ENCODE results near the gene IQGAP2.

The IQGAP2 gene

GRCh38 chr5:76689321-76690036 is 286.4 kb downstream of the IQGAP2 start:
- DNase-seq (ENCODE audit: low spot score): no peak

GRCh38 chr5:76690037-76690679 is 287.1 kb downstream of the IQGAP2 start:
- DNase-seq (ENCODE audit: low spot score): no peak

- no peak for DNase-seq (ENCODE audit: low spot score)
These were observed 287.8 kb downstream of the IQGAP2 start for GRCh38 chr5:76690704-76691466.

GRCh38 chr5:76691467-76692273 is 288.6 kb downstream of the IQGAP2 start:
- no peak for DNase-seq (ENCODE audit: low spot score)

DNA sequence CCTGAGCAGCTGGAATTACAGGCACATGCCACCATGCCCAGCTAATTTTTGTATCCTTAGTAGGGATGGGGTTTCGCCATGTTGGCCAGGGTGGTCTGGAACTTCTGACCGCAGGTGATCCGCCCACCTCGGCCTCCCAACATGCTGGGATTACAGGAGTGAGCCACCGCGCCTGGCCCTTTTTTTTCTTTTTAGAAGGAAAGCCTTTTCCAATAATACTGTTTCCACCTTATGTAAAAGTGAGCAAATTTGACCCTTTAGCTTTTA is 289.1 kb downstream of the IQGAP2 start:
- no peak for DNase-seq (ENCODE audit: low spot score)

DNA sequence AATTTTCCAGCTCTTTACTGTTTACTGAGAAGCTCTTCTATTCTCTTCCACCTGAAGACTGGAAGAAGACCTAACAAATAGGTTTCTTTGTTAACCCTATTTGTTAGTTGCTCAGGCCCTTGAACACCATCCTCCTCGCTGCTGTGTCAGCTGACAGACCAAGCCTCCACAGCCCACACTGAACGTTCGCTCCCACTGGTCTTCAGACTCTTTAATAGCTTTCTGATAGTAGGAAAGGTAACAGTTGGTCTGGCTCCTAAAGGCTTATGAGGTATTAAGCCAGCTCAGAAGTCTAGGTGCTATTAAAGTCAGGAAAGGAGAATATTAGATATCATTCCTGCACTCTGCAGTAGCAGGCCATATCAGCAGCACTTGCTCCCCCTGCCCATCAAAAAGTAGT is 289.6 kb downstream of the IQGAP2 start:
- no peak for DNase-seq (ENCODE audit: low spot score)

DNA sequence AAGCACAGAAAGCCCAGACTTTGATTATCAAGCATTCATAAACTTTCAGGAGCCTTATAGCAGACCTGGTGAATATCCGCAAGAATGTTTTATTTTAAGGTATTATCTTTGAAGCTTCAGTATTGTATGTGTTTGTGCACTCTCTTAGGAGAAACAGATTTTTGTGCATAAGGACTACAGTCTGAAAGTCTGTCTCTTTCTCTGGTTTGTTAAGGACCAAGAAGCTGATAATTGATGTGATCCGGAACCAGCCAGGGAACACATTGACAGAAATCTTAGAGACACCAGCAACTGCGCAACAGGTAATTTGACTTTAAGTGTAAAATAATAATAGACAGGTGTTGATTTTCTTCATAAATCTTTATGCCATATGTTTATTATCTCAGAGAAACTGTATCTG is 290.1 kb downstream of the IQGAP2 start:
- no peak for DNase-seq (ENCODE audit: low spot score)

GRCh38 chr5:76694317-76694716 is 291.2 kb downstream of the IQGAP2 start:
- no peak for DNase-seq (ENCODE audit: low spot score)

DNA sequence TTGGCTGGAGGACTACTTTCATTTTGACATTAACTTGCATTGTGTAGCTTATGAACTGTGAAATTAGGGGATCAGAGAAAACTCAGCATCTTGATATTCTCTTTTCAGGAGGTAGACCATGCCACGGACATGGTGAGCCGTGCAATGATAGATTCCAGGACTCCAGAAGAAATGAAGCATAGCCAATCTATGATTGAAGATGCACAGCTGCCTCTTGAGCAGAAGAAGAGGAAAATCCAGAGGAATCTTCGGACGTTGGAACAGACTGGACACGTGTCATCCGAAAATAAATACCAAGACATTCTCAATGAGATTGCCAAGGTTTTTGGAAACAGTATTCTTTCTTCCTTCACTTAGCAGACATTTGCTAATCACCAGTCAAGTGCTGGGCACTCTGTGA is 292.3 kb downstream of the IQGAP2 start:
- no peak for DNase-seq (ENCODE audit: low spot score)

- no peak for DNase-seq (ENCODE audit: low spot score)
These were observed 293.2 kb downstream of the IQGAP2 start for GRCh38 chr5:76696251-76696650.

- DNase-seq (ENCODE audit: low spot score): no peak
These were observed 294.6 kb downstream of the IQGAP2 start for GRCh38 chr5:76697670-76698069.

DNA sequence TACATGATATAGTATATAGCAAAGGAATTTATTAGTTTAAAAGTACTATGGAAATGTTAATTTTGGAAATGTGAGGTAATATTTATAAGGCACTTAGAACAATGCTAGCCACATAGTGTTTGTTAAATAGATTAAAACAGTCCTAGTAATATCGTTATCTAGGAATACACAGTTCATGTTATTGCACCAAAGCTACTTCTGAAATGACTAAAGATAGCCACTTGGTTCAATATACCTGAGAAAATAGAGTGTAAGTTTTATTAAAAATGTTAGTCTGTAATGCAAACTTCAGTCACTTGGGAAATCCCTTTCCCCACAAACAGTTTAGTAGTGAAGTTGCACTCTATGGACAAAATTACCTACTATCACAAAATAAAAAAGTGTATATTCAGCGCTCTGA is 297.5 kb downstream of the IQGAP2 start:
- DNase-seq (ENCODE audit: low spot score): no peak

DNA sequence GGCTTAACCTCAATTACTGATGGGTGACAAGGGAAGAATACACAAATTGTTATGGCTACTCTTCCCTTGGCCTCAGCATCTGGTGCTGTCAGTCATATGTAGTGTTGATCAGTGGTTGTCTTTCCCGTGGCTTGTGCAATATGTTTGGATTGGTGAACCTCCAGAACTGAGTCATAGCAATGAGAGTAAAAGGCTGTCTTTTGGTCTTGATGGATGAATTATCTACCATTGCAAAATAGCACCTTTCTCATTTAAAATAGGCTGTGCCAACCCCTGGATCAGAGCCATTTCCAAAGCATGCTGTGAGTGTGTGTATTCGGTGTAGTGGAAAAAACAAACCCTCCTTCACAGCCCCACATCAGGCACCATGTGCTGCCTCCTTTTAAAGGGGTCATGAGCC is 298.2 kb downstream of the IQGAP2 start:
- DNase-seq (ENCODE audit: low spot score): no peak

DNA sequence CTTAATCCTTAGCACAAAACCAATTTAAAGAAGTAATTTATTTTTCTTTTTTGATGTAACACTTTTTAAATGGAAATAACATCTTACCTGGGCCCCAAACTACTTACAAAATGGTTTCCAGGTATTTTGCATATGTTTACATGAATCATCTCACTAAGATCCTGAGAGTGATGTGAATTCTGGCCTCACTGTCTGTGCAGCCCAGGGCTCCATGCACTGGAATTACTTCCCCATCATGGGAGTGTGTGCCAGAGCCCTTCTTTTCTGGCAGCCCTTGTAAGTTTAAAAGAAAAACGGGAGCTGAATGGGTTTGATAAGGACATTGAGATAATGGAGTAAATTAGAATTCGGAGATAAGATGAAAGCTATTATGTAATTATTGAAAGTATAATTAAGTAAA is 300.6 kb downstream of the IQGAP2 start:
- DNase-seq (ENCODE audit: low spot score): no peak

DNA sequence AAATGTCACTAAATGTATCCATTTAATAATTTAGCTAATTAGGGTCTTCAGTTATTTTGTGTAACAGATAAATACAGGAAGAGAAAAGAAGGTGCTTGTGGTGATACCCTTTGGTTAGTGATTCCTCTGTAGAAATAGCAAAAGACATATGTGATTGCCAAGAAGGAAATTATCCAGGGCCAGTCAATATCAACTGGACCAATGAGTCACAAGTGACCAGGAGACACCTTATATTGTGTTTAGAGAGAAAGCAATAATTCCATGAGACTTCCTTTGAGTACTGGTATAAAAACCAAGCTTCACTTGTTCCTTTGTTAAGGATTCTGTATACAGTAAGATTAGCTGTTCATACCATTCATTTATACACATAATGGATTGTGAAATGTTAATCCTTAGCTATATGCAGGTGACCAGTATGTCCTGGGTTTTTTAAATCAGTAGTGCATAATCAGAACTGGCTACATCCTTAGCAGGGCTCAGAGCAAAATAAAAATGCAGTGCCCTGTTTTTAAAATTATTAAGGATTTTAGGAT is 301.1 kb downstream of the IQGAP2 start:
- DNase-seq (ENCODE audit: low spot score): no peak

- DNase-seq (ENCODE audit: low spot score): no peak
These were observed 302.5 kb downstream of the IQGAP2 start for GRCh38 chr5:76705574-76705973.

GRCh38 chr5:76709762-76710161 is 306.7 kb downstream of the IQGAP2 start:
- no peak for DNase-seq (ENCODE audit: low spot score)

DNA sequence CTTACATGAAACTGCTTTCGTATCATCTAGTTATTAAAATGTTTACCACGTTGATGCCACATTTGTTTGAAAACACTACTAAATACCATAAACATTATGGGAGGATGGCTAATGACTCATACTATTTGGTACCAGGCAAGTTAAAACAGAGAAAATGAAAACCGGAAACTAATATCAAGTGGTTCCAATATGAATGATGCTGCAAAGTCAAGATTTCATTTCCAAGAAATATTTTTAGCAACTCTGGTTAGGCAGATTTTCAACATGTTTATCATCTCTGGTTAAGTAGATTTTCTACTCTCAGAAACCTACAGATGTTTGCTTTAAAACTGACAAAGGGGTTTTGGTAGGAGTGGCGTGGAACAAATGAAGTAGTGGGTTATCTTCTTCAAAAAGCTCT is 307.9 kb downstream of the IQGAP2 start:
- DNase-seq (ENCODE audit: low spot score): no peak

GRCh38 chr5:76714751-76715485 is 311.8 kb downstream of the IQGAP2 start:
- DNase-seq (ENCODE audit: low spot score): no peak

GRCh38 chr5:76715486-76715735 is 312.3 kb downstream of the IQGAP2 start:
- no peak for DNase-seq (ENCODE audit: low spot score)

DNA sequence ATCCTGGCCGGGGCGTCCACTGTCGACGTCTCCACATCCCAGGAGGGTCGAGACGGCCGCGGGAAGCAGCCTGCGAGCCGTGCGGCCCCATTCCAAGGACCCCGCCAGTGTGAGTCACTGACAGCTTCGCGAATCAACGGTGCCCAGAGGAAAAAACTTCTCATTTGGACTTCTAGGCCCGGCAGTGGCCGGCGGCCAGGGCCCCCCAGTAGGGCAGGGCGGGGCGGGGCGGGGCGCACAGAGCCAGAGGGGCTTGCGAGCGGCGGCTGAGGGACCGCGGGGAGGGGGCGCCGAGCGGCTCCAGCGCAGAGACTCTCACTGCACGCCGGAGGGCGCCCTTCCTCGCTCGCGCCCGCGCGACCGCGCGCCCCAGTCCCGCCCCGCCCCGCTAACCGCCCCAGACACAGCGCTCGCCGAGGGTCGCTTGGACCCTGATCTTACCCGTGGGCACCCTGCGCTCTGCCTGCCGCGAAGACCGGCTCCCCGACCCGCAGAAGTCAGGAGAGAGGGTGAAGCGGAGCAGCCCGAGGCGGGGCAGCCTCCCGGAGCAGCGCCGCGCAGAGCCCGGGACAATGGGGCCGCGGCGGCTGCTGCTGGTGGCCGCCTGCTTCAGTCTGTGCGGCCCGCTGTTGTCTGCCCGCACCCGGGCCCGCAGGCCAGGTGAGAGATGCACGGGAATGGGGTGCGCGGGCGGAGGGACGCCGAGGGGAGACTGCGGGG is 312.8 kb downstream of the IQGAP2 start, which contains the start of gene F2R:
TSS of gene F2R (plus strand) at position 391 of the 720 bp plus-strand sequence. CDS start at position 573, 182 bp downstream.
- peak; percentile 18 for DNase-seq (ENCODE audit: low spot score)

Measured in Ammon's horn (tissue), 1 donor.